Measurements from ENCODE around the gene PRDM2. TPM values are rescaled to one million over a fixed set of nuclear protein-coding genes. Genes with fewer than 3 reads are reported as not detected.

PRDM2 gene
- total RNA-seq, 2 experiments from 2014 or later, result 136 to 140 TPM

DNA sequence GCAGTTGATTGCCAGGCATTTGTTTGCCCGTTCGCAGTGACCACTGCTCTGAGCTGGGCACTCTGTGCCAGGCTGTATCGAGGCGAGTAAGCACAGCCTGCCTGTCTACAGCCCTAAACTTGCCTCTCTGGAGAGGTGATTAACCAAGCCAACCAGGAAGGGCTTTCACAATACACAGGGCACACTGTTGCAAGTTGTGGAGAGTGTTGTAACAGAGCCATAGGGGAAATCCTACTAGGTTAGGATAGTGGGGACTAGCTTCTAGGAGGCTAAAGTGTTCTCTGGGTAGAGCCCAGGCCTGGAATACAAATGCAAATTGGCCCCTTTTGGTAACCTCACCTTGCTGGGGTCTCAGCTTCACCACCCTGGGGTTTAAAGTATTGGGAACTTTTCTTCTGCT lies 23.8 kb downstream of the PRDM2 start:
- H3K27me3 Mint-ChIP-seq, result no peaks in the 10 kb centered on the region
- H3K9me3 ChIP-seq (ENCODE audit: control insufficient read depth in 1 of 2, insufficient read depth in 1 of 2, low read length in 2 of 2), result no peaks in the 10 kb centered on the region
- POLR2A ChIA-PET, result interaction anchor here (1.1 kb wide), 1 partner anchor 25 kb away, joined by 3 read pairs; no protein-coding TSS in a partner anchor
- CTCF ChIA-PET, result interaction anchor here (1.7 kb wide), 1 partner anchor 25 kb away, joined by 3 read pairs; no protein-coding TSS in a partner anchor
- no peak overlapping the region for H3K4me3 Mint-ChIP-seq
- H3K27ac Mint-ChIP-seq, result peak overlapping the region; percentile 62
- intact Hi-C loops (cut with DNase I, micrococcal nuclease), result loop anchor here in 1 of 2 experiments (2.0 kb wide), 1 partner anchor 237 kb away; no protein-coding TSS in a partner anchor
- no peak overlapping the region for H3K27ac ChIP-seq (ENCODE audit: low read depth in 1 of 2, low read length in 2 of 2)
- H3K4me1 ChIP-seq (ENCODE audit: insufficient read depth, low read length), result peaks cover 9% of the 10 kb centered on the region
- H3K4me3 ChIP-seq (ENCODE audit: low read length), result no peak overlapping the region
- peaks cover 11% of the 10 kb centered on the region for H3K36me3 Mint-ChIP-seq (ENCODE audit: low read depth)
- peaks cover 62% of the 10 kb centered on the region for H3K4me1 Mint-ChIP-seq (ENCODE audit: low read depth)
- DNase-seq (peak in 2 of 14 experiments; percentile 48 to 55), ATAC-seq (ENCODE audit: poor library complexity) (no peak)
- TF ChIP-seq CTCF (IDR thresholded peaks at IDR 0.05), result no peak
- H3K36me3 ChIP-seq (ENCODE audit: insufficient read depth, low read length), result peaks cover 8% of the 10 kb centered on the region
- no peaks in the 10 kb centered on the region for H3K9me3 Mint-ChIP-seq
- H3K27me3 ChIP-seq (ENCODE audit: control insufficient read depth in 1 of 2, insufficient read depth in 2 of 2, low read length in 2 of 2), result no peaks in the 10 kb centered on the region

- no peaks in the 10 kb centered on the region for H3K27me3 ChIP-seq (ENCODE audit: control insufficient read depth in 1 of 2, insufficient read depth in 2 of 2, low read length in 2 of 2)
- no peaks in the 10 kb centered on the region for H3K9me3 Mint-ChIP-seq
- H3K27ac Mint-ChIP-seq, result peak overlapping the region; percentile 62
- peak; percentile 51 for ATAC-seq (ENCODE audit: poor library complexity)
- peak; percentile 69 for TF ChIP-seq CTCF (IDR thresholded peaks at IDR 0.05)
- DNase-seq, result peak; percentile 35 to 83 (median 60)
- H3K4me1 Mint-ChIP-seq (ENCODE audit: low read depth), result peaks cover 69% of the 10 kb centered on the region
- no peaks in the 10 kb centered on the region for H3K9me3 ChIP-seq (ENCODE audit: control insufficient read depth in 1 of 2, insufficient read depth in 1 of 2, low read length in 2 of 2)
- intact Hi-C loops (cut with DNase I, micrococcal nuclease), result loop anchor here (1.0 to 5.0 kb wide), 5 partner anchors 25 to 235 kb away; partner anchors contain the start of gene PRDM2 (in 1 of the 2)
- H3K4me1 ChIP-seq (ENCODE audit: insufficient read depth, low read length), result peaks cover 22% of the 10 kb centered on the region
- peaks cover 10% of the 10 kb centered on the region for H3K36me3 Mint-ChIP-seq (ENCODE audit: low read depth)
- peaks cover 8% of the 10 kb centered on the region for H3K36me3 ChIP-seq (ENCODE audit: insufficient read depth, low read length)
- no peak overlapping the region for H3K27ac ChIP-seq (ENCODE audit: low read depth in 1 of 2, low read length in 2 of 2)
- POLR2A ChIA-PET, result interaction anchor here (0.9 to 2.6 kb wide), 5 partner anchors 20 to 33 kb away, joined by 3 to 25 read pairs (median 5); no protein-coding TSS in a partner anchor
- CTCF ChIA-PET, result interaction anchor here (0.6 to 2.7 kb wide), 22 partner anchors 8 to 79 kb away, joined by 3 to 21 read pairs (median 4); partner anchors contain the start of gene PRDM2
- H3K27me3 Mint-ChIP-seq, result no peaks in the 10 kb centered on the region
- no peak overlapping the region for H3K4me3 ChIP-seq (ENCODE audit: low read length)
- no peak overlapping the region for H3K4me3 Mint-ChIP-seq
Measured at GRCh38 chr1:13725714-13726175, 25.8 kb downstream of the PRDM2 start.

DNA sequence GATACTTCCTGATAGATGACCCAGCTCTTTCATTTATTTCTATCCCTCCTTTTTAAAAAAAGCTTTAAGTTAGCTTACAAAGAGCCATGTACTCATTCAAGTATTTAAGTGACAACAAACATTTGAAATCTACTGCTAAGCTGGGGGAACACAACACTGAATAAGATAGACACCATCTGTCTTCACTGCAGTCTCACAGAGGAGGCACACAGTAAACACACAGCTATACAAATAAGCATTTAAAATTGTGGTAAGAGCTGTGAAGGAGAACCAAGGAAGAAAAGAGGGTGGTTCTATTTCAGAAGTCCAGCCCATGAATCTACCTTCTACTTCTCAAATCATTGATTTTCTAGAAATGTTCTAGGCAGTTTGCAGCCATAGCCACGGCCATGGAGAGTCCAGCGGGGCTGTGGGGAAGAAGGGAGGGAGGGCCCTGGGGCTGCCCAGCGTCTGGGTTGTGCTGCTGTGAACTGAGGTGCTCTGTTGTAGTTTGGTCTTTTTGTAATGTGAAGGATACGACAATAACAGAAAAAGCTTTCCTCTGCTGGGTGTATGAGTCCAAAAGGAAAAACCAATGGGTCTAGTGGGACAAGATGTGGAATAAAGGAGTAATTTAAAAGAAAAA lies 28.2 kb downstream of the PRDM2 start:
- Mint-ChIP-seq H3K36me3 (ENCODE audit: low read depth) (peaks cover 10% of the 10 kb centered on the region), H3K9me3 (no peaks in the 10 kb centered on the region), H3K27ac (peak overlapping the region; percentile 98), H3K27me3 (no peaks in the 10 kb centered on the region), H3K4me1 (ENCODE audit: low read depth) (peaks cover 83% of the 10 kb centered on the region), H3K4me3 (no peak overlapping the region)
- Histone ChIP-seq H3K27me3 (ENCODE audit: control insufficient read depth in 1 of 2, insufficient read depth in 2 of 2, low read length in 2 of 2) (no peaks in the 10 kb centered on the region), H3K9me3 (ENCODE audit: control insufficient read depth in 1 of 2, insufficient read depth in 1 of 2, low read length in 2 of 2) (no peaks in the 10 kb centered on the region), H3K4me1 (ENCODE audit: insufficient read depth, low read length) (peaks cover 37% of the 10 kb centered on the region), H3K36me3 (ENCODE audit: insufficient read depth, low read length) (peaks cover 5% of the 10 kb centered on the region), H3K27ac (ENCODE audit: low read depth in 1 of 2, low read length in 2 of 2) (no peak overlapping the region), H3K4me3 (ENCODE audit: low read length) (no peak overlapping the region)
- intact Hi-C loops (cut with DNase I, micrococcal nuclease), result loop anchor here (5.0 kb wide), 2 partner anchors 34 to 84 kb away; no protein-coding TSS in a partner anchor
- no peak for DNase-seq
- no peak for ATAC-seq (ENCODE audit: poor library complexity)
- no peak for TF ChIP-seq CTCF (IDR thresholded peaks at IDR 0.05)
- CTCF ChIA-PET, result interaction anchor here (1.4 to 3.0 kb wide), 2 partner anchors 21 to 62 kb away, joined by 7 to 17 read pairs; no protein-coding TSS in a partner anchor
- POLR2A ChIA-PET, result interaction anchor here (0.9 to 10.5 kb wide), 2 partner anchors 21 to 25 kb away, joined by 7 to 171 read pairs; no protein-coding TSS in a partner anchor
